Tibial artery (tissue), 4 donors: ENCODE data around the gene PSAP.

Source experiments
- DNase-seq, 2 donors: peaks; one replicate each; pipeline ENCODE4 v3.0.0-alpha.2; 2019
- H3K27ac ChIP-seq, 2 donors: fragments of 200-600 bp; sonication (generic) in 1 of 2; 1 replicate in 1 of 2; 2 replicates in 1 of 2; pipeline ENCODE4 v1.5.1; 2018 to 2019; ENCODE audit warnings: mild to moderate bottlenecking in 1 of 2
- H3K27me3 ChIP-seq, 2 donors: fragments of 200-600 bp; sonication (generic) in 1 of 2; one replicate each; pipeline versions ENCODE4 v1.5.1 to v1.6.0; 2016 to 2019
- H3K36me3 ChIP-seq, 3 donors: fragments of 200-600 bp; sonication (generic) in 2 of 3; one replicate each; pipeline ENCODE4 v1.5.1; 2016 to 2019; ENCODE audit warnings: mild to moderate bottlenecking in 2 of 3
- H3K4me1 ChIP-seq, 4 donors: fragments of 200-600 bp; sonication (generic) in 2 of 4; 1 replicate in 3 of 4; 2 replicates in 1 of 4; pipeline ENCODE4 v1.5.1; 2016 to 2019
- H3K4me3 ChIP-seq, 2 donors: fragments of 200-600 bp; sonication (generic) in 1 of 2; 1 replicate in 1 of 2; 2 replicates in 1 of 2; pipeline ENCODE4 v1.5.1; 2018 to 2019; ENCODE audit warnings: mild to moderate bottlenecking in 2 of 2
- H3K9me3 ChIP-seq, 3 donors: fragments of 200-600 bp; sonication (generic) in 1 of 3; one replicate each; pipeline ENCODE4 v1.5.1; 2016 to 2019
- intact Hi-C: fragments of 100-400 bp; cut with DNase I; formaldehyde crosslinking; loops from one replicate; pipeline ENCODE4 v1.15.0; 2023; ENCODE audit warnings: low total_unique reads
- TF ChIP-seq, protein P1 (sequence below), 2 experiments: fragments of 200-600 bp in 1 of 2; fragments of 450-650 bp in 1 of 2; IDR thresholded peaks; one replicate each; pipeline ENCODE4 v1.5.1; 2017 to 2019; ENCODE audit warnings: antibody characterized with exemption in 2 of 2, mild to moderate bottlenecking in 1 of 2, moderate library complexity in 1 of 2

PSAP gene

DNA sequence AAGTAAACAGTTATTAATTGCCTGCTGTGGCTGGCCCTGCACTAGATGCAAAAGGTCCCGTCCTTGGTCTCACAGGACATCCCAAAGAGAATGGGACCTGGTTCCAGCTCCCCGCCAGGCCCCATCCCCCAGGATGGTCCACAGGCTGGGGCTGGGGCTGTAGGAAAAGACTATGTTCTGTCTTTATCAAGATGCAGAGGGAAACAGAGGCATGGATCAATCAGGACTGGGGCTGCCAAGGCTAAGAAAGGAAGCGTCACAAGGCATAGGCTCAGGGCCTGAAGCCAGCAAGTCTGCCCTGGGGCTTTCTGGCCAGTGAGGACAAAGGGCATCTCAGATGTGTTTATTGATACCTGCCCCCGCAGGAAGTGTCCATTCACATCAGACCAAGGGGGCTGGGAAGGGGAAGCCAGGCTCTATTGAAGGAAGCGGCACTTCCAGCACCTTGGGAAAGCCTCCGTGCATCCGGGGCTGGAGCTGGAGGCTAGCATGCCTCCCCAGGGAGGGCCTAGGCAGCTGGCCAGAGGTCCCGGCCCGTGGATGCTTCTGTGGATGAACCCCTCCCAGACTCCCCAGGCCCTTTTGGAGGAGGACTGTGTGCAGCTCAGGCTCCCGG is 83.5 kb downstream of the PSAP start:
- peaks cover 18 to 100% (median 86%) of the 10 kb centered on the region in 4 donors for H3K4me1 ChIP-seq
- peak overlapping the region; percentile 95 to 96 for H3K27ac ChIP-seq
- TF ChIP-seq, protein P1, sequence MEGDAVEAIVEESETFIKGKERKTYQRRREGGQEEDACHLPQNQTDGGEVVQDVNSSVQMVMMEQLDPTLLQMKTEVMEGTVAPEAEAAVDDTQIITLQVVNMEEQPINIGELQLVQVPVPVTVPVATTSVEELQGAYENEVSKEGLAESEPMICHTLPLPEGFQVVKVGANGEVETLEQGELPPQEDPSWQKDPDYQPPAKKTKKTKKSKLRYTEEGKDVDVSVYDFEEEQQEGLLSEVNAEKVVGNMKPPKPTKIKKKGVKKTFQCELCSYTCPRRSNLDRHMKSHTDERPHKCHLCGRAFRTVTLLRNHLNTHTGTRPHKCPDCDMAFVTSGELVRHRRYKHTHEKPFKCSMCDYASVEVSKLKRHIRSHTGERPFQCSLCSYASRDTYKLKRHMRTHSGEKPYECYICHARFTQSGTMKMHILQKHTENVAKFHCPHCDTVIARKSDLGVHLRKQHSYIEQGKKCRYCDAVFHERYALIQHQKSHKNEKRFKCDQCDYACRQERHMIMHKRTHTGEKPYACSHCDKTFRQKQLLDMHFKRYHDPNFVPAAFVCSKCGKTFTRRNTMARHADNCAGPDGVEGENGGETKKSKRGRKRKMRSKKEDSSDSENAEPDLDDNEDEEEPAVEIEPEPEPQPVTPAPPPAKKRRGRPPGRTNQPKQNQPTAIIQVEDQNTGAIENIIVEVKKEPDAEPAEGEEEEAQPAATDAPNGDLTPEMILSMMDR (IDR thresholded peaks at IDR 0.05) = no peak
- H3K4me3 ChIP-seq = no peak overlapping the region
- intact Hi-C loops = no loop called here
- DNase-seq = no peak
- no peaks in the 10 kb centered on the region for H3K9me3 ChIP-seq
- peaks cover 0 to 9% (median 0%) of the 10 kb centered on the region in 3 donors for H3K36me3 ChIP-seq
- no peaks in the 10 kb centered on the region for H3K27me3 ChIP-seq

DNA sequence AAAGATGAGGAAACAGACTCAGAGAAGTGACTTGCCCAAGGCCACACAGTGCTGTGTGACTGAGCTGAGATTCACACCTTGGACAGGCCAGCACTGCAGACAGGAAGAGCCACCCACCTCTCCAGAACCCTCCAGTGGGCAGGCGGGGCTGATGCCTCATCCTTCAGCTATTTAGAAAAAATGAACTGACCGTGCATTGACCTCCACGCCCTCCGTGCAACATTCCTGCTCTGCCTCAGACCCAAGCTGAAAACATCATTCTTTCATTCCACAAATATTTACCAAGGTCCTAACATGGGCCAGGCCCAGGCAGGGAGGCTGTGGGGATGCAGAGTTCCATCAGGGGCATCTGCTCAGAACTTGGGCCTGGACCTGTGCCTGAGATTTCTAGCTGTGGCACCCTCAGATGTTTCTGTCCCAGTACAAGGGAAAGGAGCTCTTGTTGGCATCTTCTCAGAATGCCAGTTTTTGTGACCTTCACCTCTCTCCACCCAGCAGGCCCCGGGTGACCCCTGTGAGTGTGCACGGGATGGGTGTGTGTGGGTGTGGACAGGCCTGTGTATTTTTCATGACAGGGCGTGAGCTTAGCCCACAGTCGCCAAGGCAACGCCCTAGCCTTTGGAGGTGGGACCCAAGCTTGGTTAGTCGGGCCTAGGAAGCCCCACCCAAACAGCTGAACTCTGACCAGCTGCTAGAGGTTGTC is 84.2 kb downstream of the PSAP start:
- DNase-seq = peak; percentile 78 to 91
- H3K4me3 ChIP-seq = no peak overlapping the region
- H3K27me3 ChIP-seq = no peaks in the 10 kb centered on the region
- TF ChIP-seq, protein P1 (IDR thresholded peaks at IDR 0.05) = no peak
- intact Hi-C loops = no loop called here
- H3K4me1 ChIP-seq = peaks cover 18 to 100% (median 84%) of the 10 kb centered on the region in 4 donors
- peaks cover 0 to 16% (median 1%) of the 10 kb centered on the region in 3 donors for H3K36me3 ChIP-seq
- no peaks in the 10 kb centered on the region for H3K9me3 ChIP-seq
- peak overlapping the region; percentile 95 to 96 for H3K27ac ChIP-seq
